ENCODE measurements around the gene CCDC68.

CCDC68 gene

GRCh38 chr18:54910161-54910919 lies 48.9 kb downstream of the CCDC68 start:
- ChIA-PET CTCF (no interaction called here), POLR2A (no interaction called here)
- no peaks in the 10 kb centered on the region for H3K4me1 ChIP-seq (ENCODE audit: control insufficient read depth, insufficient read depth, low read length)
- no peak overlapping the region for H3K4me3 ChIP-seq (ENCODE audit: low read depth, low read length)
- H3K9me3 ChIP-seq (ENCODE audit: control insufficient read depth, insufficient read depth, low read depth, low read length): no peaks in the 10 kb centered on the region
- H3K27ac ChIP-seq (ENCODE audit: extremely low read depth, low read depth, low read length): no peak overlapping the region
- TF ChIP-seq ZNF747 (tag by site-specific recombination; IDR thresholded peaks at IDR 0.05) (no peak), ZNF837 (tag by site-specific recombination; IDR thresholded peaks at IDR 0.05) (no peak), ZNF600 (tag by site-specific recombination; IDR thresholded peaks at IDR 0.05) (no peak), WT1 (tag by site-specific recombination; IDR thresholded peaks at IDR 0.05) (no peak), ZNF610 (tag by site-specific recombination; IDR thresholded peaks at IDR 0.05; ENCODE audit: borderline replicate concordance) (no peak), KLF10 (tag by site-specific recombination; IDR thresholded peaks at IDR 0.05) (no peak), YY1 (tag by site-specific recombination; IDR thresholded peaks at IDR 0.05) (no peak), ZNF324 (tag by site-specific recombination; IDR thresholded peaks at IDR 0.05) (no peak), ZNF280D (tag by site-specific recombination; IDR thresholded peaks at IDR 0.05) (no peak), ZSCAN5A (tag by site-specific recombination; IDR thresholded peaks at IDR 0.05) (no peak)
- no peaks in the 10 kb centered on the region for H3K36me3 ChIP-seq (ENCODE audit: control insufficient read depth in 2 of 2, insufficient read depth in 1 of 2, low read length in 2 of 2)

DNA sequence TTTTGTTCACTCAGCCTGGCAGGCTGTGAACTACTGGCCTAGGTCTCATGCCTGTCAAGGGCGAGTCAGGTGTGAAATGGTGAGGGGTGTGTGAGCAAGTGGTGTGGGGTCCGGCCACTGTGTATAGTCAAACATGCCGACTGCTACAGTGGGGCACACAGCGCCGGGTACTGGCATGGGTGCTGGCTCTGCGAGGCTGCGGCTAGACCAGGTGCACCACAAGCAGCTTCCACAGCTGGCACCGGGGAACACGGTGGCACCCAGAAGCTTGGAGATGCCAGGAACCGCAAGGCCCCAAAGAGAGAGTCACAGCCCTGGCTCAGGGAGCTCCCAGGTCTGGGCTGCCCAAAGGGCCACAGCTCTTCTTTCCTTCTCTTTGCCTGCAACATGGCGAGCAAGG lies 49.7 kb downstream of the CCDC68 start:
- Histone ChIP-seq H3K36me3 (ENCODE audit: control insufficient read depth in 2 of 2, insufficient read depth in 1 of 2, low read length in 2 of 2) (no peaks in the 10 kb centered on the region), H3K4me1 (ENCODE audit: control insufficient read depth, insufficient read depth, low read length) (no peaks in the 10 kb centered on the region), H3K27ac (ENCODE audit: extremely low read depth, low read depth, low read length) (no peak overlapping the region), H3K9me3 (ENCODE audit: control insufficient read depth, insufficient read depth, low read depth, low read length) (no peaks in the 10 kb centered on the region), H3K4me3 (ENCODE audit: low read depth, low read length) (no peak overlapping the region)
- TF ChIP-seq ZNF514 (tag by site-specific recombination; IDR thresholded peaks at IDR 0.05) (no peak), ZNF701 (tag by site-specific recombination; IDR thresholded peaks at IDR 0.05) (no peak), ZNF175 (tag by site-specific recombination; IDR thresholded peaks at IDR 0.05) (no peak), ZNF555 (tag by site-specific recombination; conservative IDR thresholded peaks at IDR 0.05) (no peak), ZNF610 (tag by site-specific recombination; IDR thresholded peaks at IDR 0.05; ENCODE audit: borderline replicate concordance) (no peak), PRDM1 (tag by site-specific recombination; IDR thresholded peaks at IDR 0.05) (no peak), ZIC2 (tag by site-specific recombination; IDR thresholded peaks at IDR 0.05) (no peak), ZNF121 (tag by site-specific recombination; IDR thresholded peaks at IDR 0.05) (no peak), ZNF335 (tag by site-specific recombination; conservative IDR thresholded peaks at IDR 0.05) (no peak)
- TF ChIP-seq, protein P1, sequence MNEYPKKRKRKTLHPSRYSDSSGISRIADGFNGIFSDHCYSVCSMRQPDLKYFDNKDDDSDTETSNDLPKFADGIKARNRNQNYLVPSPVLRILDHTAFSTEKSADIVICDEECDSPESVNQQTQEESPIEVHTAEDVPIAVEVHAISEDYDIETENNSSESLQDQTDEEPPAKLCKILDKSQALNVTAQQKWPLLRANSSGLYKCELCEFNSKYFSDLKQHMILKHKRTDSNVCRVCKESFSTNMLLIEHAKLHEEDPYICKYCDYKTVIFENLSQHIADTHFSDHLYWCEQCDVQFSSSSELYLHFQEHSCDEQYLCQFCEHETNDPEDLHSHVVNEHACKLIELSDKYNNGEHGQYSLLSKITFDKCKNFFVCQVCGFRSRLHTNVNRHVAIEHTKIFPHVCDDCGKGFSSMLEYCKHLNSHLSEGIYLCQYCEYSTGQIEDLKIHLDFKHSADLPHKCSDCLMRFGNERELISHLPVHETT (tag by site-specific recombination; IDR thresholded peaks at IDR 0.05): no peak
- ChIA-PET POLR2A (no interaction called here), CTCF (no interaction called here)

All from HEK293 (cell line).